H1 (cell line): ENCODE measurements around the gene GALNT17. TPM values are rescaled to one million over a fixed set of nuclear protein-coding genes. Genes with fewer than 3 reads are reported as not detected.

Experiments
- CTCF ChIA-PET: fragments of 300-600 bp; sonication (Branson Sonifier 250); formaldehyde crosslinking; loops from one replicate; lab custom pipeline; 2021; ENCODE audit not compliant: partially characterized antibody; lab: Charles Lee
- POLR2A ChIA-PET: fragments of 300-600 bp; sonication (Branson Sonifier 250); formaldehyde crosslinking; loops from one replicate; lab custom pipeline; 2021; ENCODE audit warnings: inconsistent platforms; ENCODE audit not compliant: partially characterized antibody; lab: Charles Lee
- DNase-seq, 2 experiments: peaks; one replicate each; pipeline versions ENCODE4 v3.0.0 to v3.0.0-alpha.2; 2010 to 2022; ENCODE audit warnings: low spot score in 2 of 2, low read depth in 1 of 2, mixed read lengths in 1 of 2
- FAIRE-seq: peaks from 2 replicates; lab custom pipeline; 2011; peaks lifted over from hg19 to GRCh38; lab: Jason Lieb, UNC
- H2AFZ ChIP-seq: 2 replicates; pipeline ENCODE4 v1.8.1; 2012; ENCODE audit warnings: low read length, inconsistent platforms
- H2AK5ac ChIP-seq: 2 replicates; pipeline ENCODE4 v1.6.1; 2013; ENCODE audit warnings: low read depth, low read length
- H2BK120ac ChIP-seq: replicated peaks from 2 replicates; pipeline ENCODE3; 2013; ENCODE audit warnings: low read depth, low read length, inconsistent platforms
- H2BK12ac ChIP-seq: 2 replicates; pipeline ENCODE4 v1.6.1; 2013; ENCODE audit warnings: low read depth, low read length
- H2BK15ac ChIP-seq: 2 replicates; pipeline ENCODE4 v1.6.1; 2013; ENCODE audit warnings: low read length
- H2BK20ac ChIP-seq: 2 replicates; pipeline ENCODE4 v1.6.1; 2013; ENCODE audit warnings: low read length
- H2BK5ac ChIP-seq: 2 replicates; pipeline ENCODE4 v1.6.1; 2013; ENCODE audit warnings: low read depth, low read length
- H3K14ac ChIP-seq: 2 replicates; pipeline ENCODE4 v1.6.1; 2013; ENCODE audit warnings: inconsistent platforms; ENCODE audit not compliant: insufficient read length
- H3K18ac ChIP-seq: 2 replicates; pipeline ENCODE4 v1.6.1; 2013; ENCODE audit warnings: low read length; ENCODE audit errors: extremely low read depth
- H3K23ac ChIP-seq: 2 replicates; pipeline ENCODE4 v1.6.1; 2013; ENCODE audit warnings: inconsistent platforms; ENCODE audit not compliant: insufficient read length
- H3K23me2 ChIP-seq: 2 replicates; pipeline ENCODE4 v1.6.1; 2013; ENCODE audit warnings: low read depth, low read length
- H3K27ac ChIP-seq: 2 replicates; pipeline ENCODE4 v1.6.1; 2011; ENCODE audit warnings: low read depth, low read length, inconsistent platforms
- H3K27me3 ChIP-seq, 4 experiments: replicated peaks in 1 of 4; 1 replicate in 1 of 4; 2 replicates in 3 of 4; pipeline versions ENCODE4 v1.6.1 to v1.8.1; 2011 to 2013; ENCODE audit warnings: low read length in 3 of 4, mild to moderate bottlenecking in 3 of 4, inconsistent platforms in 2 of 4, mixed read lengths in 2 of 4, moderate library complexity in 1 of 4; ENCODE audit not compliant: control insufficient read depth in 3 of 4, insufficient read depth in 3 of 4; ENCODE audit errors: extremely low read depth in 1 of 4
- H3K36me3 ChIP-seq, 4 experiments: 2 replicates each; pipeline versions ENCODE4 v1.6.1 to v1.8.1; 2011 to 2013; ENCODE audit warnings: mild to moderate bottlenecking in 4 of 4, low read length in 3 of 4, moderate library complexity in 2 of 4, control low read depth in 1 of 4, inconsistent platforms in 1 of 4; ENCODE audit not compliant: insufficient read depth in 4 of 4, control insufficient read depth in 2 of 4
- H3K4ac ChIP-seq: replicated peaks from 2 replicates; pipeline ENCODE3; 2013; ENCODE audit warnings: low read length, low read depth, mixed read lengths, inconsistent platforms; ENCODE audit not compliant: insufficient read length
- H3K4me1 ChIP-seq, 4 experiments: replicated peaks in 1 of 4; 1 replicate in 1 of 4; 2 replicates in 3 of 4; pipeline versions ENCODE4 v1.6.1 to v1.8.1; 2011 to 2013; ENCODE audit warnings: low read length in 3 of 4, inconsistent platforms in 2 of 4, mixed read lengths in 1 of 4; ENCODE audit not compliant: insufficient read depth in 4 of 4, control insufficient read depth in 3 of 4
- H3K4me2 ChIP-seq, 2 experiments: 2 replicates each; pipeline versions ENCODE4 v1.6.1 to v1.8.1; 2011 to 2013; ENCODE audit warnings: low read depth in 2 of 2, low read length in 2 of 2, control low read depth in 1 of 2, inconsistent platforms in 1 of 2, mild to moderate bottlenecking in 1 of 2; ENCODE audit not compliant: insufficient read depth in 1 of 2
- H3K4me3 ChIP-seq, 4 experiments: fragments of 200-600, 300-600 bp in 1 of 4; sonication (generic), shearing (Covaris generic), sonication (Bioruptor Twin) in 1 of 4; 2 replicates each; pipeline versions ENCODE4 v1.5.1 to v1.8.1; 2011 to 2016; ENCODE audit warnings: low read length in 4 of 4, low read depth in 3 of 4, control low read depth in 2 of 4, inconsistent platforms in 2 of 4, mild to moderate bottlenecking in 2 of 4, mixed read lengths in 1 of 4, moderate library complexity in 1 of 4; ENCODE audit not compliant: insufficient read depth in 2 of 4; ENCODE audit errors: extremely low read depth in 1 of 4
- H3K56ac ChIP-seq: replicated peaks from 2 replicates; pipeline ENCODE3; 2013; ENCODE audit warnings: low read depth, mild to moderate bottlenecking, mixed read lengths, low read length, inconsistent platforms; ENCODE audit not compliant: insufficient read length
- H3K79me1 ChIP-seq: 2 replicates; pipeline ENCODE4 v1.6.1; 2013; ENCODE audit warnings: low read depth, low read length, control low read depth
- H3K79me2 ChIP-seq, 2 experiments: 2 replicates each; pipeline versions ENCODE4 v1.6.1 to v1.8.1; 2012 to 2013; ENCODE audit warnings: low read length in 2 of 2, mild to moderate bottlenecking in 2 of 2, inconsistent platforms in 1 of 2; ENCODE audit not compliant: insufficient read depth in 2 of 2, control insufficient read depth in 1 of 2
- H3K9ac ChIP-seq, 4 experiments: replicated peaks in 1 of 4; 1 replicate in 1 of 4; 2 replicates in 3 of 4; pipeline versions ENCODE4 v1.6.1 to v1.8.1; 2011 to 2013; ENCODE audit warnings: low read depth in 3 of 4, low read length in 3 of 4, control low read depth in 2 of 4, mild to moderate bottlenecking in 2 of 4, moderate library complexity in 2 of 4, inconsistent platforms in 1 of 4; ENCODE audit errors: extremely low read depth in 1 of 4
- H3K9me3 ChIP-seq, 2 experiments: 2 replicates each; pipeline versions ENCODE4 v1.6.1 to v1.8.1; 2012 to 2013; ENCODE audit warnings: mild to moderate bottlenecking in 2 of 2, moderate library complexity in 2 of 2, control low read depth in 1 of 2, inconsistent platforms in 1 of 2, low read depth in 1 of 2, low read length in 1 of 2, mixed read lengths in 1 of 2; ENCODE audit not compliant: insufficient read depth in 2 of 2
- H4K20me1 ChIP-seq, 2 experiments: replicated peaks in 1 of 2; 2 replicates each; pipeline versions ENCODE3 to v1.8.1; 2011 to 2013; ENCODE audit warnings: inconsistent platforms in 2 of 2, low read length in 2 of 2, mild to moderate bottlenecking in 1 of 2; ENCODE audit not compliant: insufficient read depth in 2 of 2, control insufficient read depth in 1 of 2
- H4K5ac ChIP-seq: 2 replicates; pipeline ENCODE4 v1.6.1; 2013; ENCODE audit warnings: low read length, low read depth, mixed read lengths, inconsistent platforms; ENCODE audit not compliant: insufficient read length
- H4K8ac ChIP-seq: 2 replicates; pipeline ENCODE4 v1.8.0; 2013; ENCODE audit warnings: mild to moderate bottlenecking, moderate library complexity, low read length, inconsistent platforms; ENCODE audit not compliant: insufficient read depth; ENCODE audit errors: extremely low read depth
- H4K91ac ChIP-seq: replicated peaks from 2 replicates; pipeline ENCODE3; 2013; ENCODE audit warnings: low read length, mixed read lengths, inconsistent platforms; ENCODE audit not compliant: insufficient read length
- ATF3 ChIP-seq: IDR thresholded peaks from 2 replicates; pipeline ENCODE4 v1.6.1; 2011; ENCODE audit warnings: low read depth, mild to moderate bottlenecking, low read length; ENCODE audit not compliant: insufficient read depth
- CBX8 ChIP-seq: fragments of 300-800, 300-1000 bp; sonication (generic); IDR thresholded peaks from 2 replicates; pipeline ENCODE4 v1.7.1; 2016; ENCODE audit warnings: low read depth, low read length, borderline replicate concordance
- JUND ChIP-seq: IDR thresholded peaks from 2 replicates; pipeline ENCODE4 v1.6.1; 2011; ENCODE audit warnings: mild to moderate bottlenecking, improper control_type of control experiment, low read length
- RAD21 ChIP-seq, 2 experiments: IDR thresholded peaks in 1 of 2; conservative IDR thresholded peaks in 1 of 2; 2 replicates each; pipeline ENCODE4 v1.6.1; 2011; ENCODE audit warnings: low read depth in 2 of 2, low read length in 2 of 2, improper control_type of control experiment in 1 of 2, inconsistent platforms in 1 of 2, mild to moderate bottlenecking in 1 of 2, moderate library complexity in 1 of 2
- SIN3A ChIP-seq, 2 experiments: IDR thresholded peaks in 1 of 2; conservative IDR thresholded peaks in 1 of 2; 2 replicates each; pipeline ENCODE4 v1.6.1; 2011 to 2012; ENCODE audit warnings: low read length in 2 of 2, improper control_type of control experiment in 1 of 2, low read depth in 1 of 2, mild to moderate bottlenecking in 1 of 2
- SP4 ChIP-seq: IDR thresholded peaks from 2 replicates; pipeline ENCODE4 v1.6.1; 2012; ENCODE audit warnings: low read length, inconsistent platforms
- USF2 ChIP-seq: IDR thresholded peaks from 2 replicates; pipeline ENCODE4 v1.6.1; 2011; ENCODE audit warnings: low read length, improper control_type of control experiment
- YY1 ChIP-seq: IDR thresholded peaks from 2 replicates; pipeline ENCODE4 v1.6.1; 2011; ENCODE audit warnings: low read depth, mild to moderate bottlenecking, low read length
- WGBS, 2 experiments: shearing (Covaris generic) in 1 of 2; methylation state at CpG; one replicate each; pipeline versions ENCODE4 v1.1.6 to v1.1.7; 2013 to 2015; ENCODE audit warnings: low lambda C conversion rate in 2 of 2, mixed read lengths in 2 of 2, inconsistent platforms in 1 of 2, low coverage in 1 of 2, missing lambda C conversion rate in 1 of 2; ENCODE audit not compliant: insufficient replicate concordance in 2 of 2, insufficient coverage in 1 of 2, insufficient read length in 1 of 2; ENCODE audit errors: extremely low coverage in 1 of 2, missing lambda C conversion rate in 1 of 2; 5-methylcytosine and 5-hydroxymethylcytosine counted together
- polyA plus RNA-seq, 7 experiments: library from polyadenylated mRNA; depleted of rRNA in 3 of 7; stranded (reverse) in 5 of 7; unstranded in 2 of 7; fragments of >200 nt in 5 of 7; fragments of 200-250 nt in 2 of 7; gene quantifications; 1 replicate in 5 of 7; 2 replicates in 1 of 7; 4 replicates in 1 of 7; pipeline versions ENCODE4 v1.2.1 to v1.2.3, GENCODE V29; 2011 to 2013; ENCODE audit warnings: missing spikeins in 2 of 7, mixed read lengths in 2 of 7
- total RNA-seq: library from RNA; stranded (reverse); fragmentation: NEBNext Ultra II Directional; extraction: Animal tissue kit (Norgen Biotek cat#: 25700); gene quantifications from 2 replicates; pipeline ENCODE4 v1.2.1, GENCODE V29; 2021
- TF ChIP-seq, protein P1 (sequence below): IDR thresholded peaks from 2 replicates; pipeline ENCODE4 v1.6.1; 2012; ENCODE audit warnings: low read length, inconsistent platforms

GALNT17 gene
- total and polyA plus RNA-seq, 2 of the 8 experiments (the other 6 are each of a cell fraction or from before 2014, with no cell fraction given) = 37.7 to 47.0 TPM

DNA sequence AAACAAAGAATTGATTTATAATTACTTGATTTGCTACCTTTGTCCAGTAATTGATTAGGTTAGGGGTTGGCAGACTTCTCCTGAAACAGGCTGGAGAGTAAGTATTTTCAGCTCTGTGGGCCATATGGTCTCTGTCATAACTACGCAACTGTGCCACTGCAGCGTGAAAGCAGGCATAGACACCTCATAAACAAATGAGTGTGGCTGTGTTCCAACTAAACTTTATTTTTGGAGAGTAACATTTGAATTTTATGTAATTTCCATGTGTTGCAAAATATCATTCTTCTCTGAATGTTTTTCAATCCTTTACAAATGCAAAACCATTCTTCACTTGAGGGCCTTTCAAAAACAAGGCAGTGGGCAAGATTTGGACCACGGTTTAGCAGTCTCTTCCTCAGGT is 76.9 kb downstream of the GALNT17 start:
- peaks cover 0 to 90% of the 10 kb centered on the region in 2 experiments; a peak in 2 of 4 replicates for H3K79me2 ChIP-seq
- H2BK120ac ChIP-seq = no peak overlapping the region
- H3K23ac ChIP-seq = no peak overlapping the region
- H3K4me3 ChIP-seq = no peak overlapping the region
- no peaks in the 10 kb centered on the region for H3K36me3 ChIP-seq
- no peaks in the 10 kb centered on the region for H3K27me3 ChIP-seq
- H3K27ac ChIP-seq = no peak overlapping the region
- no peak overlapping the region for H2BK15ac ChIP-seq
- H2BK5ac ChIP-seq = no peak overlapping the region
- ChIA-PET POLR2A (no interaction called here), CTCF (interaction anchor here (0.8 to 1.2 kb wide), 2 partner anchors 9 to 151 kb away, joined by 3 read pairs; no protein-coding TSS in a partner anchor)
- peaks cover under 1 to 5% of the 10 kb centered on the region in 2 experiments; a peak in 1 of 4 replicates for H3K9me3 ChIP-seq
- TF ChIP-seq ATF3 (no peak), CBX8 (no peak), JUND (no peak), SIN3A (conservative IDR thresholded peaks at IDR 0.05 in 1 of 2, IDR thresholded peaks at IDR 0.05 in 1 of 2; ENCODE audit: low read depth in 1 of 2, low read length in 2 of 2) (no peak), SP4 (no peak), RAD21 (IDR thresholded peaks at IDR 0.05 in 1 of 2, conservative IDR thresholded peaks at IDR 0.05 in 1 of 2; ENCODE audit: low read depth in 2 of 2, low read length in 2 of 2) (no peak), YY1 (no peak), USF2 (no peak)
- TF ChIP-seq, protein P1, sequence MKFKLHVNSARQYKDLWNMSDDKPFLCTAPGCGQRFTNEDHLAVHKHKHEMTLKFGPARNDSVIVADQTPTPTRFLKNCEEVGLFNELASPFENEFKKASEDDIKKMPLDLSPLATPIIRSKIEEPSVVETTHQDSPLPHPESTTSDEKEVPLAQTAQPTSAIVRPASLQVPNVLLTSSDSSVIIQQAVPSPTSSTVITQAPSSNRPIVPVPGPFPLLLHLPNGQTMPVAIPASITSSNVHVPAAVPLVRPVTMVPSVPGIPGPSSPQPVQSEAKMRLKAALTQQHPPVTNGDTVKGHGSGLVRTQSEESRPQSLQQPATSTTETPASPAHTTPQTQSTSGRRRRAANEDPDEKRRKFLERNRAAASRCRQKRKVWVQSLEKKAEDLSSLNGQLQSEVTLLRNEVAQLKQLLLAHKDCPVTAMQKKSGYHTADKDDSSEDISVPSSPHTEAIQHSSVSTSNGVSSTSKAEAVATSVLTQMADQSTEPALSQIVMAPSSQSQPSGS = no peak
- H3K79me1 ChIP-seq = peaks cover 5% of the 10 kb centered on the region; the same call in 1 of the 2 replicates
- H2BK12ac ChIP-seq = no peak overlapping the region
- no peak overlapping the region for H3K4ac ChIP-seq
- H4K20me1 ChIP-seq = peaks cover 0 to 3% of the 10 kb centered on the region in 2 experiments
- 75% methylated on average over 3 of the region's 3 CpGs; no CpG with 5 or more reads in 1 of the 2 experiments for WGBS, 2 experiments
- H3K14ac ChIP-seq = no peak overlapping the region
- H3K23me2 ChIP-seq = no peaks in the 10 kb centered on the region
- H2AFZ ChIP-seq = no peak overlapping the region
- H3K9ac ChIP-seq = no peak overlapping the region
- H3K4me2 ChIP-seq = no peak overlapping the region
- FAIRE-seq (no peak), DNase-seq (no peak)
- H4K8ac ChIP-seq = no peak overlapping the region
- no peak overlapping the region for H3K56ac ChIP-seq
- H3K4me1 ChIP-seq = peaks cover 0 to 4% (median 0%) of the 10 kb centered on the region in 4 experiments; a peak in 1 of 7 replicates
- no peak overlapping the region for H3K18ac ChIP-seq
- H2AK5ac ChIP-seq = no peak overlapping the region
- H2BK20ac ChIP-seq = no peak overlapping the region
- H4K91ac ChIP-seq = no peak overlapping the region
- no peak overlapping the region for H4K5ac ChIP-seq
